HG03432 (cell line): Measurements from ENCODE around the gene IL9R.
"Not testable (repeated sequence)": the region's sequence is repeated elsewhere in the genome, so short reads cannot be mapped to it uniquely, and the experiment has no call there.

Experiments used
- ATAC-seq: cut with Tn5 transposase; IDR thresholded peaks from one replicate; pipeline ENCODE4 v1.9.1; 2021; ENCODE audit warnings: mild to moderate bottlenecking, moderate library complexity; ENCODE audit not compliant: unreplicated experiment

IL9R gene

GRCh38 chrX:155998116-155998515 is 620 bp downstream of the IL9R start:
- ATAC-seq: no peak

GRCh38 chrX:155998761-155999510 is 1.4 kb downstream of the IL9R start:
- ATAC-seq: no peak

- ATAC-seq: not testable (repeated sequence)
Measured at GRCh38 chrX:155999751-156000150, 2.3 kb downstream of the IL9R start.

GRCh38 chrX:156000361-156000926 is 2.9 kb downstream of the IL9R start:
- no peak for ATAC-seq

- ATAC-seq: no peak
Measured at GRCh38 chrX:156001001-156001666, 3.6 kb downstream of the IL9R start.

GRCh38 chrX:156001667-156002021 is 4.1 kb downstream of the IL9R start:
- no peak for ATAC-seq

- no peak for ATAC-seq
Measured at GRCh38 chrX:156002507-156002906, 5.0 kb downstream of the IL9R start.

- ATAC-seq: no peak
Measured at GRCh38 chrX:156003486-156004185, 6.1 kb downstream of the IL9R start.

GRCh38 chrX:156004256-156004655 is 6.8 kb downstream of the IL9R start:
- no peak for ATAC-seq

- no peak for ATAC-seq
Measured at GRCh38 chrX:156004740-156005139, 7.2 kb downstream of the IL9R start.

- no peak for ATAC-seq
Measured at GRCh38 chrX:156005144-156005543, 7.6 kb downstream of the IL9R start.

GRCh38 chrX:156006468-156006867 is 9.0 kb downstream of the IL9R start:
- not testable (repeated sequence) for ATAC-seq

GRCh38 chrX:156008379-156008778 is 10.9 kb downstream of the IL9R start:
- ATAC-seq: not testable (repeated sequence)

GRCh38 chrX:156008915-156009314 is 11.4 kb downstream of the IL9R start:
- no peak for ATAC-seq

GRCh38 chrX:156009691-156010090 is 12.2 kb downstream of the IL9R start:
- not testable (repeated sequence) for ATAC-seq

GRCh38 chrX:156013286-156013953 is 15.9 kb downstream of the IL9R start:
- not testable (repeated sequence) for ATAC-seq

- not testable (repeated sequence) for ATAC-seq
Measured at GRCh38 chrX:156019846-156020245, 22.4 kb downstream of the IL9R start.

- ATAC-seq: not testable (repeated sequence)
Measured at GRCh38 chrX:156023002-156023401, 25.5 kb downstream of the IL9R start.

GRCh38 chrX:156024949-156025492 is 27.5 kb downstream of the IL9R start:
- ATAC-seq: not testable (repeated sequence)

GRCh38 chrX:156028653-156029237 is 31.2 kb downstream of the IL9R start:
- not testable (repeated sequence) for ATAC-seq
